Measurements from ENCODE around the gene SMOC2.

DNA sequence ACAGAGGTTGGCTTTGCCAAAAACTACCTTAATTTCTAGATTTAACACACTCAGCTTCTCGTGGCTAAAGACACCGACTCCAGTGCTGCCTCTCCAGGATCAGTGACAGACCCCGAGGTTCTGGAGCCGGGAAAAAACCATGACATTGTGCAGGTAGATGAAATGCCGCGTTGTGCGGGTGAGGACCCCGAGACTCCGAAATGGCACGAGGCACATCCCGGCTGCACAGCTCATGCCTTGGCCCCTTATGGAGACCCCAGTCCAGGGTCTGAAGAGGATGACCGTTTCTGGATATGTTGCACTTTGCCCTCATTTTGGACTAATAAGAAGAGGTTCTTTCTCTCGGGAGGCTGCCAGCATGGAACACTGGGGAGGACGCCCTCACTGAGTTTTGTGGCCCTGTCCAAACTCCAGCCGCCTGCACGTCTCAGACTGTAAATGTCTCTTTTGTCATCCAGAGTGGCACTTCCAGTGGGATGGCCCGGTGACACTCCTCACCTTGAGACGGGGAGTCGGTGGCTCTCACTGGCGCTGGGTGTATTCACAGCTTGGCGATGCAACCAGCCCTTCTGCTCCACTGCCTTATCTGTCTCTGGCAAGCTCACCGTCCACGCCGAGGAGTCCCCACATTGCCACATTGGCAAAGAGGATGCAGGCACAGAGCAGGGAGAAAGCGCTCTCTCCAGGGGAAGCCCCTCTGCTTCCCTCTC, 245.2 kb downstream of the SMOC2 start:
- TF ChIP-seq POLR2A (IDR thresholded peaks at IDR 0.05; ENCODE audit: low read length) (no peak), POLR2AphosphoS2 (conservative IDR thresholded peaks at IDR 0.05; ENCODE audit: low read length) (no peak), RAD21 (conservative IDR thresholded peaks at IDR 0.05 in 1 of 2, IDR thresholded peaks at IDR 0.05 in 1 of 2) (no peak), EP300 (IDR thresholded peaks at IDR 0.05) (no peak), CHD4 (IDR thresholded peaks at IDR 0.05; ENCODE audit: borderline replicate concordance) (no peak), MAZ (IDR thresholded peaks at IDR 0.05; ENCODE audit: borderline replicate concordance, low read depth, low read length) (no peak)
- TF ChIP-seq, protein P1, sequence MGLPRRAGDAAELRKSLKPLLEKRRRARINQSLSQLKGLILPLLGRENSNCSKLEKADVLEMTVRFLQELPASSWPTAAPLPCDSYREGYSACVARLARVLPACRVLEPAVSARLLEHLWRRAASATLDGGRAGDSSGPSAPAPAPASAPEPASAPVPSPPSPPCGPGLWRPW (IDR thresholded peaks at IDR 0.05), result no peak
- TF ChIP-seq, protein P2, sequence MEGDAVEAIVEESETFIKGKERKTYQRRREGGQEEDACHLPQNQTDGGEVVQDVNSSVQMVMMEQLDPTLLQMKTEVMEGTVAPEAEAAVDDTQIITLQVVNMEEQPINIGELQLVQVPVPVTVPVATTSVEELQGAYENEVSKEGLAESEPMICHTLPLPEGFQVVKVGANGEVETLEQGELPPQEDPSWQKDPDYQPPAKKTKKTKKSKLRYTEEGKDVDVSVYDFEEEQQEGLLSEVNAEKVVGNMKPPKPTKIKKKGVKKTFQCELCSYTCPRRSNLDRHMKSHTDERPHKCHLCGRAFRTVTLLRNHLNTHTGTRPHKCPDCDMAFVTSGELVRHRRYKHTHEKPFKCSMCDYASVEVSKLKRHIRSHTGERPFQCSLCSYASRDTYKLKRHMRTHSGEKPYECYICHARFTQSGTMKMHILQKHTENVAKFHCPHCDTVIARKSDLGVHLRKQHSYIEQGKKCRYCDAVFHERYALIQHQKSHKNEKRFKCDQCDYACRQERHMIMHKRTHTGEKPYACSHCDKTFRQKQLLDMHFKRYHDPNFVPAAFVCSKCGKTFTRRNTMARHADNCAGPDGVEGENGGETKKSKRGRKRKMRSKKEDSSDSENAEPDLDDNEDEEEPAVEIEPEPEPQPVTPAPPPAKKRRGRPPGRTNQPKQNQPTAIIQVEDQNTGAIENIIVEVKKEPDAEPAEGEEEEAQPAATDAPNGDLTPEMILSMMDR (IDR thresholded peaks at IDR 0.05), result no peak

Data from A549 (cell line).